Tibial artery (tissue), 4 donors: ENCODE results near the gene TIGD1.

ENCODE experiments used
- DNase-seq, 2 donors: peaks; one replicate each; pipeline ENCODE4 v3.0.0-alpha.2; 2019
- H3K27ac ChIP-seq, 2 donors: fragments of 200-600 bp; sonication (generic) in 1 of 2; 1 replicate in 1 of 2; 2 replicates in 1 of 2; pipeline ENCODE4 v1.5.1; 2018 to 2019; ENCODE audit warnings: mild to moderate bottlenecking in 1 of 2
- H3K27me3 ChIP-seq, 2 donors: fragments of 200-600 bp; sonication (generic) in 1 of 2; one replicate each; pipeline versions ENCODE4 v1.5.1 to v1.6.0; 2016 to 2019
- H3K36me3 ChIP-seq, 3 donors: fragments of 200-600 bp; sonication (generic) in 2 of 3; one replicate each; pipeline ENCODE4 v1.5.1; 2016 to 2019; ENCODE audit warnings: mild to moderate bottlenecking in 2 of 3
- H3K4me1 ChIP-seq, 4 donors: fragments of 200-600 bp; sonication (generic) in 2 of 4; 1 replicate in 3 of 4; 2 replicates in 1 of 4; pipeline ENCODE4 v1.5.1; 2016 to 2019
- H3K4me3 ChIP-seq, 2 donors: fragments of 200-600 bp; sonication (generic) in 1 of 2; 1 replicate in 1 of 2; 2 replicates in 1 of 2; pipeline ENCODE4 v1.5.1; 2018 to 2019; ENCODE audit warnings: mild to moderate bottlenecking in 2 of 2
- H3K9me3 ChIP-seq, 3 donors: fragments of 200-600 bp; sonication (generic) in 1 of 3; one replicate each; pipeline ENCODE4 v1.5.1; 2016 to 2019
- intact Hi-C: fragments of 100-400 bp; cut with DNase I; formaldehyde crosslinking; loops from one replicate; pipeline ENCODE4 v1.15.0; 2023; ENCODE audit warnings: low total_unique reads
- TF ChIP-seq, protein P1 (sequence below), 2 experiments: fragments of 200-600 bp in 1 of 2; fragments of 450-650 bp in 1 of 2; IDR thresholded peaks; one replicate each; pipeline ENCODE4 v1.5.1; 2017 to 2019; ENCODE audit warnings: antibody characterized with exemption in 2 of 2, mild to moderate bottlenecking in 1 of 2, moderate library complexity in 1 of 2

TIGD1 gene

DNA sequence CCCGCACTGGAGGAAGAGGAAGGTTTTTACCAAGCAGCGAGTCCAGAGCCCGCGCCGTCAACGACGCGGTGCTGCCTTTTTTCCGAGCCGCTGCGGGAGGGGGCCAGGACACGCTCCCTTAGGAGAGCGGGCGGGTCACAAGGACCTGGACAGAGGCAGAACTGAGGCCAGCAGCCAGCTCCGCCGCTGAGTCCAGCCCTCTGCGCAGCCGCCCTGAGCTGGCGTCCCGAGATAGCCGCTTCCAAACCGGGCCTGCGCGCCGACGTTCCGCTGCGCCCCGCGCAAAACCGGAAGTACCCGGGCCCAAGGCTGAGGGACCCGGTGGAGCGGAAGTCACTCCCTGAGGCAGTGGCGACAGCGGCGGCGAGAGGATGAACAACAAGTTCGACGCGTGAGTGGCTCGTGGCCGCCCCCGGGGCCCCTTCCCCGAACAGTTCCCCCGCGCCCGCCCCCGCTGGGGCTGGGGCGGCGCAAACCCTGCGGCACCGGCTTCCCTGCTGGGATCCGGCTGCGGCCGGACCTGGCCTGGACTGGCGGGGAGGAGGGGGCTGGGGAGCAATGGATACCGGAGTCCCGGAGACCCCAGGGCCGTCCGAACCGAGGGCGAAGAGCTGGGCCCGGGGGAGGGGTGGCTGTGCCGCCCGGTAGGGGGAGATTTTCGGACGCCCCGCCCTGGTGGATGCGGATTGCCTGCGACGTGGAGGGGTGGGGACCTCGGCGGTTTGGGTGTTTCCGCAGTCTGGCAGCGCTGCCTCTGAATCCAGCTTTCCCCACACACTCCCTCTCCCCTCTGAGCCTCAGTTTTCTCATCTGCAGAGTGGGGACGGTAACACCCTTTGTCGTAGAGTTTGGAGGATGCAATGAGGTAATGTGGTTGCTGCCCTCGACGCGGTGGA is at the start of gene TIGD1, which contains the start of gene EIF4E2:
Gene TIGD1, minus strand, starts transcription at position 204 of the 896 bp plus-strand sequence. CDS start 675 bp downstream, outside the sequence.
Gene EIF4E2, plus strand, starts transcription at position 336 of the 896 bp plus-strand sequence. Its CDS starts 36 bp downstream, at position 372.
- Histone ChIP-seq H3K36me3 (peaks cover 0 to 8% (median 3%) of the 10 kb centered on the region in 3 donors), H3K9me3 (no peaks in the 10 kb centered on the region), H3K4me3 (peak within 1 kb of the TSS; percentile 83 to 95), H3K27me3 (no peaks in the 10 kb centered on the region), H3K4me1 (peaks cover 0 to 37% (median 16%) of the 10 kb centered on the region in 4 donors), H3K27ac (peak within 1 kb of the TSS; percentile 94 to 99)
- intact Hi-C loops = no loop called here
- TF ChIP-seq, protein P1, sequence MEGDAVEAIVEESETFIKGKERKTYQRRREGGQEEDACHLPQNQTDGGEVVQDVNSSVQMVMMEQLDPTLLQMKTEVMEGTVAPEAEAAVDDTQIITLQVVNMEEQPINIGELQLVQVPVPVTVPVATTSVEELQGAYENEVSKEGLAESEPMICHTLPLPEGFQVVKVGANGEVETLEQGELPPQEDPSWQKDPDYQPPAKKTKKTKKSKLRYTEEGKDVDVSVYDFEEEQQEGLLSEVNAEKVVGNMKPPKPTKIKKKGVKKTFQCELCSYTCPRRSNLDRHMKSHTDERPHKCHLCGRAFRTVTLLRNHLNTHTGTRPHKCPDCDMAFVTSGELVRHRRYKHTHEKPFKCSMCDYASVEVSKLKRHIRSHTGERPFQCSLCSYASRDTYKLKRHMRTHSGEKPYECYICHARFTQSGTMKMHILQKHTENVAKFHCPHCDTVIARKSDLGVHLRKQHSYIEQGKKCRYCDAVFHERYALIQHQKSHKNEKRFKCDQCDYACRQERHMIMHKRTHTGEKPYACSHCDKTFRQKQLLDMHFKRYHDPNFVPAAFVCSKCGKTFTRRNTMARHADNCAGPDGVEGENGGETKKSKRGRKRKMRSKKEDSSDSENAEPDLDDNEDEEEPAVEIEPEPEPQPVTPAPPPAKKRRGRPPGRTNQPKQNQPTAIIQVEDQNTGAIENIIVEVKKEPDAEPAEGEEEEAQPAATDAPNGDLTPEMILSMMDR (IDR thresholded peaks at IDR 0.05) = peak; percentile 34 to 53
- peak; percentile 92 to 97 for DNase-seq

DNA sequence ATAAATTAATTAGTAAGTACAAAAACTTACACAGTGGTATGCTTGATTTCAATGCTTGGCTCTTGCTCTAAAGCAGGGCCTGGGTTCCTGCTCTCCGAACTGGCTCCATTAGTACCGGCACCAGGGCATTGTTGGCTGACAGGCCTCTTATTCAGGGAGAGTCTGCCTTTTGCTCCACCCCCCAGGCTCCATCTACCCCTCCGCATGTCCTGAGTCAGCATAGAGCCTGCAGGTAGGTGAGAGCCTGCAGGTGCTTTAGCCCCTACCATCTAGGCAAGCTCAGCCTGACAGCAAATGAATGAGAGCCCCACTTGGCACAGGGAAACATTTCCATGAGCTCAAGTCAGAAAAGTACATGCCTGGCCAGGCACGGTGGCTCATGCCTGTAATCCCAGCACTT is 47.9 kb upstream of the TIGD1 start:
- intact Hi-C loops = no loop called here
- TF ChIP-seq, protein P1 (IDR thresholded peaks at IDR 0.05) = no peak
- Histone ChIP-seq H3K4me1 (peaks cover 0 to 2% (median under 1%) of the 10 kb centered on the region in 4 donors), H3K27ac (no peak overlapping the region), H3K4me3 (no peak overlapping the region), H3K27me3 (no peaks in the 10 kb centered on the region), H3K36me3 (no peaks in the 10 kb centered on the region), H3K9me3 (no peaks in the 10 kb centered on the region)
- DNase-seq = no peak

DNA sequence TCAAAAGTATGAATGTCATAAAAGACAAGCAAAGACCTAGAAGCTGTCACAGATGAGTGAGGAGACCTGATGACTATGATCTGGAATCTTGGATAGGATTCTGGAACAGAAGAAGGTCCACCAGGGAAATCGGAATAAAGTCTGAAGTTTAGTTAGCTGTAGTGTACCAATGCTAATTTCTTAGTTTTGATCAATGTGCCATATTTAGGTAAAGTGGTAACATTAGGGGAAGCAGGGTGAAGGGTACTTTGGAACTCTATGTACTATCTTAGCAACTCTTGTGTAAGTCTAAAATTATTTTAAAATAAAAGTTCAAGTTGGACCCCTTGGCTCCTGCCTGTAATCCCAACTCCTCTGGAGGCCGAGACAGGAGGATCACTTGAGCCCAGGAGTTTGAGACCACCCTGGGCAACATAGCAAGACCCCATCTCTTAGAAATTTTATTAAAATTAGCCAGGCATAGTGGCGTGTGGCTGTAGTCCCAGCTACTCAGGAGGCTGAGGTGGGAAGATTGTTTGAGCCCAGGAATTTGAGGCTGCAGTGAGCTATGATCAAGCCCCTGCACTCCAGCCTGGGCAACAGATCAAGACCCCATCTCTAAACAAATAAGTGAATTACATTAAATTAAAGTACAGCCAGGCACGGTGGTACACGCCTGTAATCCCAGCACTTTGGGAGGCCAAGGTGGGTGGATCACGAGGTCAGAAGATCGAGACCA is 47.2 kb upstream of the TIGD1 start:
- intact Hi-C loops = no loop called here
- Histone ChIP-seq H3K9me3 (no peaks in the 10 kb centered on the region), H3K4me1 (peaks cover 0 to 9% (median 2%) of the 10 kb centered on the region in 4 donors), H3K36me3 (no peaks in the 10 kb centered on the region), H3K27ac (no peak overlapping the region), H3K4me3 (no peak overlapping the region), H3K27me3 (no peaks in the 10 kb centered on the region)
- TF ChIP-seq, protein P1 (IDR thresholded peaks at IDR 0.05) = no peak
- no peak for DNase-seq

DNA sequence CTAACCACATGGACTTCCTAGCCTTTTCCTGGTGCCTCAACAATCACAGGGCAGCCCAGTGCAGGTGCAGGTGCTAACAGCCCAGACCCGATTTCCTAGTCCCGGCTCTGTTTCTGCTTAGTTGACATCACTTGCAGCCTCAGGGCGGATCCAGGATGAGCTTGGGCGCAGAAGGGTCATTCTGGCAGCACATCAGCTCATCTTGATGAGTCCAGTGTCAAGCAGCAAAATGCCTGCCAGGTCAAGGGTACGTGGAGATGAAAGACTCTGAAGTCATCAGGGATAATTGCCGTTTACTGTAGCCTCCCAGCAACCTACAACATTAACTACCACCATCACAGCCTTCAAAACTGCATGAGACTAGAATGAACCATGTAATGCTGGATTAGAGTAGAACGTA is 43.6 kb upstream of the TIGD1 start:
- Histone ChIP-seq H3K27ac (no peak overlapping the region), H3K27me3 (no peaks in the 10 kb centered on the region), H3K36me3 (no peaks in the 10 kb centered on the region), H3K9me3 (no peaks in the 10 kb centered on the region), H3K4me1 (peaks cover 0 to 19% (median 9%) of the 10 kb centered on the region in 4 donors), H3K4me3 (no peak overlapping the region)
- DNase-seq = no peak
- TF ChIP-seq, protein P1 (IDR thresholded peaks at IDR 0.05) = no peak
- intact Hi-C loops = no loop called here

DNA sequence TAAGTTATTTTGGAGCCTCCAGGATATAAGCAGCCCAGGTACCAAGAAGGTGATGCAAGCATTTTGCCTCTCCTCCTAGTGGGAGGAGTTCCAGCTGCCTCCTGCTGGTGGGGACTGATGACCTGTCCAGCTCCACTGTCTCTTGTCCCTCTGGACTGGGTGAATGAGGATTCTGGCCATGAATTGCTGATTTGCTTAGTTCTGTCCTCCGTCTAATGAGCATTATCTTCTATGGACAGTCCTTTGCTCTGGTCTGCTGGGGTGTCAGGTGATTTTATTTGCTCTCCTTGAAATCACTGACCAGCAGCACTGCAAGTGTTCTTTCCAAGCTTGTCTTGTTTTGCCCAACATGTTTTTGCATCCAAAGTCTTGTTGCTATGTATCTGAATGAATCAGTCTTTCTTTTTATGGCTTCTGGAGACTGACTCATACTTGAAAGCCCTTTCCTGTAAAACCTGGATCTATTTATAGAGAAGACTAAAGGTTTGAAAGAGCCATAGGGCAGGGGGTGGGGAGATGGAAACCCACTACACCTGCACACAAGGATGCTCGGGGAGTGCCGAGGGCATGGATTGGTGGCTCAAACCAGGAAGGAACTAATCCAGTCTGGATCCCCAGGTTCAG is 42.5 kb upstream of the TIGD1 start:
- Histone ChIP-seq H3K36me3 (no peaks in the 10 kb centered on the region), H3K27ac (peak overlapping the region in 1 of 2 donors; percentile 27), H3K9me3 (no peaks in the 10 kb centered on the region), H3K27me3 (no peaks in the 10 kb centered on the region), H3K4me1 (peaks cover 0 to 26% (median 14%) of the 10 kb centered on the region in 4 donors), H3K4me3 (no peak overlapping the region)
- intact Hi-C loops = no loop called here
- TF ChIP-seq, protein P1 (IDR thresholded peaks at IDR 0.05) = no peak
- DNase-seq = peak in 1 of 2 donors; percentile 27
